Colonic mucosa (tissue), 4 donors: ENCODE results near the gene GPAT3. TPM values are rescaled to one million over a fixed set of nuclear protein-coding genes. Genes with fewer than 3 reads are reported as not detected.

Experiments
- DNase-seq: peaks from one replicate; pipeline ENCODE4 v3.0.0-alpha.2; 2020
- H3K27ac ChIP-seq: fragments of 200-600 bp; one replicate; pipeline ENCODE4 v1.8.0; 2021
- H3K27me3 ChIP-seq: fragments of 200-600 bp; one replicate; pipeline ENCODE4 v1.8.0; 2021
- H3K36me3 ChIP-seq: fragments of 200-600 bp; one replicate; pipeline ENCODE4 v1.8.0; 2021
- H3K4me1 ChIP-seq: fragments of 200-600 bp; one replicate; pipeline ENCODE4 v1.8.0; 2021; ENCODE audit warnings: mild to moderate bottlenecking
- H3K4me3 ChIP-seq: fragments of 200-600 bp; one replicate; pipeline ENCODE4 v1.8.0; 2021
- H3K9ac ChIP-seq, 2 donors: one replicate each; pipeline ENCODE4 v1.7.0; 2013; ENCODE audit warnings: control low read depth in 2 of 2, low read depth in 2 of 2, low read length in 2 of 2
- H3K9me3 ChIP-seq: fragments of 200-600 bp; one replicate; pipeline ENCODE4 v1.8.0; 2021
- CTCF ChIP-seq: fragments of 200-600 bp; IDR thresholded peaks from one replicate; pipeline ENCODE4 v1.8.0; 2022; ENCODE audit warnings: antibody characterized with exemption, mild to moderate bottlenecking
- intact Hi-C: fragments of 100-400 bp; cut with DNase I; formaldehyde crosslinking; loops from one replicate; pipeline ENCODE4 v1.14.1; 2022
- total RNA-seq, 2 donors: library from RNA; stranded (reverse); fragmentation: NEBNext Ultra II Directional in 1 of 2; extraction: Animal tissue kit (Norgen Biotek cat#: 25700) in 1 of 2; gene quantifications; one replicate each; pipeline ENCODE4 v1.2.1, GENCODE V29; 2021
- donor health status: healthy.
- donor health status: DM: no; HTN: no; CAD: no.
- donor health status: DM: no; HTN: no; CAD: no.

The GPAT3 gene
- total RNA-seq, 2 donors from 2014 or later = 23.5 to 24.3 TPM

GRCh38 chr4:83631066-83631465, 95.2 kb downstream of the GPAT3 start:
- intact Hi-C loops = no loop called here
- DNase-seq = no peak

GRCh38 chr4:83636930-83637329, 101.0 kb downstream of the GPAT3 start:
- Histone ChIP-seq H3K4me1 (no peaks in the 10 kb centered on the region), H3K27ac (no peak overlapping the region), H3K4me3 (no peak overlapping the region), H3K27me3 (no peaks in the 10 kb centered on the region), H3K9me3 (no peaks in the 10 kb centered on the region), H3K9ac (no peak overlapping the region), H3K36me3 (no peaks in the 10 kb centered on the region)
- TF ChIP-seq CTCF = no peak
- DNase-seq = no peak
- intact Hi-C loops = no loop called here

More at GRCh38 chr4:83631066-83631465, 95.2 kb downstream of the GPAT3 start:
- no peak for TF ChIP-seq CTCF
- Histone ChIP-seq H3K9ac (peak overlapping the region in 1 of 2 donors; percentile 35), H3K36me3 (no peaks in the 10 kb centered on the region), H3K4me3 (no peak overlapping the region), H3K9me3 (no peaks in the 10 kb centered on the region), H3K27ac (peak overlapping the region; percentile 68), H3K4me1 (peaks cover 4% of the 10 kb centered on the region), H3K27me3 (no peaks in the 10 kb centered on the region)

- Histone ChIP-seq H3K27ac (no peak overlapping the region), H3K4me3 (no peak overlapping the region), H3K36me3 (no peaks in the 10 kb centered on the region), H3K9me3 (no peaks in the 10 kb centered on the region), H3K9ac (no peak overlapping the region), H3K4me1 (no peaks in the 10 kb centered on the region), H3K27me3 (no peaks in the 10 kb centered on the region)
- peak; percentile 80 for DNase-seq
- intact Hi-C loops = loop anchor here (2.0 to 5.0 kb wide), 2 partner anchors 131 to 862 kb away; no protein-coding TSS in a partner anchor
- TF ChIP-seq CTCF = peak; percentile 83
Measured at GRCh38 chr4:83639849-83640493, 104.1 kb downstream of the GPAT3 start.

- H3K9ac ChIP-seq = no peak overlapping the region
- H3K36me3 ChIP-seq = no peaks in the 10 kb centered on the region
- H3K4me1 ChIP-seq = no peaks in the 10 kb centered on the region
- no peak for TF ChIP-seq CTCF
- H3K9me3 ChIP-seq = no peaks in the 10 kb centered on the region
- intact Hi-C loops = loop anchor here (5.0 kb wide), 1 partner anchor 859 kb away; no protein-coding TSS in a partner anchor
- no peak for DNase-seq
- no peak overlapping the region for H3K4me3 ChIP-seq
- no peaks in the 10 kb centered on the region for H3K27me3 ChIP-seq
- no peak overlapping the region for H3K27ac ChIP-seq
Measured at GRCh38 chr4:83643036-83643435, 107.1 kb downstream of the GPAT3 start.

- H3K9ac ChIP-seq = no peak overlapping the region
- H3K4me1 ChIP-seq = no peaks in the 10 kb centered on the region
- peak; percentile 89 for TF ChIP-seq CTCF
- H3K27me3 ChIP-seq = no peaks in the 10 kb centered on the region
- no peaks in the 10 kb centered on the region for H3K36me3 ChIP-seq
- DNase-seq = no peak
- H3K4me3 ChIP-seq = no peak overlapping the region
- intact Hi-C loops = loop anchor here (5.0 kb wide), 1 partner anchor 857 kb away; no protein-coding TSS in a partner anchor
- H3K27ac ChIP-seq = no peak overlapping the region
- H3K9me3 ChIP-seq = no peaks in the 10 kb centered on the region
Measured at GRCh38 chr4:83644677-83645659, 109.1 kb downstream of the GPAT3 start.
